ENCODE results near the gene VDAC2. TPM values are rescaled to one million over a fixed set of nuclear protein-coding genes. Genes with fewer than 3 reads are reported as not detected.
"Not testable (repeated sequence)": the region's sequence is repeated elsewhere in the genome, so short reads cannot be mapped to it uniquely, and the experiment has no call there.

The VDAC2 gene
- total and polyA plus RNA-seq, 7 donors = 314 to 770 (median 432) TPM

GRCh38 chr10:75197906-75198305, 12.7 kb upstream of the VDAC2 start:
- Histone ChIP-seq H3K4me1 (peaks cover 8% of the 10 kb centered on the region), H3K36me3 (ENCODE audit: insufficient read depth in 1 of 2, low read depth in 1 of 2) (no peaks in the 10 kb centered on the region), H3K4me3 (no peak overlapping the region), H3K27ac (no peak overlapping the region), H3K9me3 (no peaks in the 10 kb centered on the region), H3K27me3 (ENCODE audit: insufficient read depth in 3 of 3, low read length in 2 of 3) (no peaks in the 10 kb centered on the region)
- ATAC-seq (no peak), DNase-seq (no peak)
- no peak for TF ChIP-seq CTCF (IDR thresholded peaks at IDR 0.05)
- intact Hi-C loops (cut with DNase I) = no loop called here
- 84 to 91% (median 89%) methylated on average over 2 of the region's 2 CpGs for WGBS, 3 donors

GRCh38 chr10:75199949-75200348, 10.6 kb upstream of the VDAC2 start:
- H3K36me3 ChIP-seq (ENCODE audit: insufficient read depth in 1 of 2, low read depth in 1 of 2); ATAC-seq; H3K4me3 ChIP-seq; H3K27ac ChIP-seq; H3K27me3 ChIP-seq (ENCODE audit: insufficient read depth in 3 of 3, low read length in 2 of 3); intact Hi-C loops (cut with DNase I); DNase-seq; H3K9me3 ChIP-seq: not testable (repeated sequence)
- H3K4me1 ChIP-seq = peaks cover 17% of the 10 kb centered on the region
- 96 to 99% (median 98%) methylated on average over 6 of the region's 6 CpGs for WGBS, 3 donors

- Histone ChIP-seq H3K27ac (no peak overlapping the region), H3K9me3 (no peaks in the 10 kb centered on the region), H3K36me3 (ENCODE audit: insufficient read depth in 1 of 2, low read depth in 1 of 2) (no peaks in the 10 kb centered on the region), H3K4me3 (no peak overlapping the region), H3K4me1 (peaks cover 20% of the 10 kb centered on the region), H3K27me3 (ENCODE audit: insufficient read depth in 3 of 3, low read length in 2 of 3) (no peaks in the 10 kb centered on the region)
- ATAC-seq (no peak), DNase-seq (no peak)
- no peak for TF ChIP-seq CTCF (IDR thresholded peaks at IDR 0.05)
- WGBS, 3 donors = 82 to 87% (median 86%) methylated on average over 9 of the region's 9 CpGs
- intact Hi-C loops (cut with DNase I) = no loop called here
Measured at GRCh38 chr10:75201793-75202307, 8.7 kb upstream of the VDAC2 start.

GRCh38 chr10:75202321-75203045, 8.1 kb upstream of the VDAC2 start:
- ATAC-seq (peak; percentile 62 to 73 (median 70)), DNase-seq (peak; percentile 69 to 76)
- 42 to 57% (median 47%) methylated on average over 1 of the region's 1 CpG for WGBS, 3 donors
- Histone ChIP-seq H3K4me3 (no peak overlapping the region), H3K27ac (peak overlapping the region; percentile 66), H3K9me3 (no peaks in the 10 kb centered on the region), H3K4me1 (peaks cover 20% of the 10 kb centered on the region), H3K27me3 (ENCODE audit: insufficient read depth in 3 of 3, low read length in 2 of 3) (no peaks in the 10 kb centered on the region), H3K36me3 (ENCODE audit: insufficient read depth in 1 of 2, low read depth in 1 of 2) (no peaks in the 10 kb centered on the region)
- intact Hi-C loops (cut with DNase I) = no loop called here
- no peak for TF ChIP-seq CTCF (IDR thresholded peaks at IDR 0.05)

GRCh38 chr10:75203046-75203620, 7.5 kb upstream of the VDAC2 start:
- H3K4me1 ChIP-seq = peaks cover 26% of the 10 kb centered on the region
- H3K4me3 ChIP-seq; H3K27me3 ChIP-seq (ENCODE audit: insufficient read depth in 3 of 3, low read length in 2 of 3); DNase-seq; H3K9me3 ChIP-seq; intact Hi-C loops (cut with DNase I); H3K36me3 ChIP-seq (ENCODE audit: insufficient read depth in 1 of 2, low read depth in 1 of 2): not testable (repeated sequence)
- WGBS, 3 donors = 76 to 88% (median 84%) methylated on average over 11 of the region's 11 CpGs
- ATAC-seq = peak in 2 of 4 donors; percentile 9 to 14
- peak overlapping the region; percentile 66 for H3K27ac ChIP-seq
